WTC11 (cell line): ENCODE results near the gene SLC35E3.

ENCODE experiments used
- RELA ChIP-seq: sonication (generic); formaldehyde crosslinking; IDR thresholded peaks from 2 replicates; pipeline ENCODE4 v1.8.1; 2022; ENCODE audit warnings: missing genetic modification reagents, mild to moderate bottlenecking, borderline replicate concordance
- SMAD4 ChIP-seq: sonication (generic); formaldehyde crosslinking; IDR thresholded peaks from 2 replicates; pipeline ENCODE4 v1.8.0; 2022; ENCODE audit warnings: mild to moderate bottlenecking, missing genetic modification reagents
- SP1 ChIP-seq: sonication (generic); formaldehyde crosslinking; conservative IDR thresholded peaks from 2 replicates; pipeline ENCODE4 v1.8.1; 2022; ENCODE audit warnings: missing genetic modification reagents
- ZNF138 ChIP-seq: sonication (generic); formaldehyde crosslinking; conservative IDR thresholded peaks from 2 replicates; pipeline ENCODE4 v1.8.1; 2022; ENCODE audit warnings: mild to moderate bottlenecking, moderate library complexity, missing genetic modification reagents
- TF ChIP-seq, protein P1 (sequence below): sonication (generic); formaldehyde crosslinking; IDR thresholded peaks from 2 replicates; pipeline ENCODE4 v1.8.1; 2023; ENCODE audit warnings: mild to moderate bottlenecking, missing genetic modification reagents, moderate library complexity
- TF ChIP-seq, protein P2 (sequence below): fragments of 200-600 bp; IDR thresholded peaks from 2 replicates; pipeline ENCODE4 v1.8.0; 2022; ENCODE audit warnings: antibody characterized with exemption
- TF ChIP-seq, protein P3 (sequence below): sonication (generic); formaldehyde crosslinking; IDR thresholded peaks from 2 replicates; pipeline ENCODE4 v1.8.1; 2022; ENCODE audit warnings: low read depth, missing genetic modification reagents, borderline replicate concordance
- TF ChIP-seq, protein P4 (sequence below): sonication (generic); formaldehyde crosslinking; IDR thresholded peaks from 2 replicates; pipeline ENCODE4 v1.8.1; 2023; ENCODE audit warnings: mild to moderate bottlenecking, missing genetic modification reagents, borderline replicate concordance
- TF ChIP-seq, protein P5 (sequence below): sonication (generic); formaldehyde crosslinking; IDR thresholded peaks from 2 replicates; pipeline ENCODE4 v1.8.0; 2022; ENCODE audit warnings: missing genetic modification reagents

DNA sequence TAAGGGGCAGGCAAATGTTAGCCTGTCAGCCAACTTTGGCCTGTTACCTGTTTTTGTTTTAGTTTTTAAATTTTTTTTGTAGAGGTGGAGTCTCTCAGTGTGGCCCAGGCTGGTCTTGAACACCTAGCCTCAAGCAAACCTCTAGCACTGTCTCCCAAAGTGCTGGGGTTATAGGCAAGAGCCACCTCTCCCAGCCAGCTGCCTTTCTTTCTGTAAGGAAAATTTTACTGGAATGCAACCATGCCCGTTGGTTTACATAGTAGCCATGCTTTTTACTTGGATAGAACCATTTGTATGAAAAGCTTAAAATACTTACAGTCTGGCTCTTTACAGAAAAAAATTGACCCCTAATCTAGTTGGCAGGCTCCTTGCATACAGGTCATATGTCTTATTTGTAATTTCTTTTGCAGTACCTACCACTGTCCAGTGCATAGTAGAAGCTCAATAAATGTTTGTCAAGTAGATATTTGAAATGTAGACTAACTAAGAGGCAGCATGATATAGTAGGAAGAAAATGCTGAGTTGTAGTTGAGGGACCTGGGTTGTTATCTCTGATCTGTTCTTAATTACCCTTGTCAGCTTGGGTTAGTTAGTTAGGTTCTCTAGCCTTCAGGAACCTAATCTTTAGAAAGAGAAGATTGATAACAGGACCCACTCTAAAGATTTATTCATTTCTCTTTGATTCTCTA is 66.7 kb downstream of the SLC35E3 start:
- TF ChIP-seq, protein P1, sequence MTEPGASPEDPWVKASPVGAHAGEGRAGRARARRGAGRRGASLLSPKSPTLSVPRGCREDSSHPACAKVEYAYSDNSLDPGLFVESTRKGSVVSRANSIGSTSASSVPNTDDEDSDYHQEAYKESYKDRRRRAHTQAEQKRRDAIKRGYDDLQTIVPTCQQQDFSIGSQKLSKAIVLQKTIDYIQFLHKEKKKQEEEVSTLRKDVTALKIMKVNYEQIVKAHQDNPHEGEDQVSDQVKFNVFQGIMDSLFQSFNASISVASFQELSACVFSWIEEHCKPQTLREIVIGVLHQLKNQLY (CRISPR knock-in tag): no peak
- TF ChIP-seq, protein P2, sequence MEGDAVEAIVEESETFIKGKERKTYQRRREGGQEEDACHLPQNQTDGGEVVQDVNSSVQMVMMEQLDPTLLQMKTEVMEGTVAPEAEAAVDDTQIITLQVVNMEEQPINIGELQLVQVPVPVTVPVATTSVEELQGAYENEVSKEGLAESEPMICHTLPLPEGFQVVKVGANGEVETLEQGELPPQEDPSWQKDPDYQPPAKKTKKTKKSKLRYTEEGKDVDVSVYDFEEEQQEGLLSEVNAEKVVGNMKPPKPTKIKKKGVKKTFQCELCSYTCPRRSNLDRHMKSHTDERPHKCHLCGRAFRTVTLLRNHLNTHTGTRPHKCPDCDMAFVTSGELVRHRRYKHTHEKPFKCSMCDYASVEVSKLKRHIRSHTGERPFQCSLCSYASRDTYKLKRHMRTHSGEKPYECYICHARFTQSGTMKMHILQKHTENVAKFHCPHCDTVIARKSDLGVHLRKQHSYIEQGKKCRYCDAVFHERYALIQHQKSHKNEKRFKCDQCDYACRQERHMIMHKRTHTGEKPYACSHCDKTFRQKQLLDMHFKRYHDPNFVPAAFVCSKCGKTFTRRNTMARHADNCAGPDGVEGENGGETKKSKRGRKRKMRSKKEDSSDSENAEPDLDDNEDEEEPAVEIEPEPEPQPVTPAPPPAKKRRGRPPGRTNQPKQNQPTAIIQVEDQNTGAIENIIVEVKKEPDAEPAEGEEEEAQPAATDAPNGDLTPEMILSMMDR: no peak
- TF ChIP-seq SP1 (CRISPR knock-in tag) (no peak), RELA (CRISPR knock-in tag) (no peak), ZNF138 (no peak), SMAD4 (CRISPR knock-in tag) (no peak)
- TF ChIP-seq, protein P3, sequence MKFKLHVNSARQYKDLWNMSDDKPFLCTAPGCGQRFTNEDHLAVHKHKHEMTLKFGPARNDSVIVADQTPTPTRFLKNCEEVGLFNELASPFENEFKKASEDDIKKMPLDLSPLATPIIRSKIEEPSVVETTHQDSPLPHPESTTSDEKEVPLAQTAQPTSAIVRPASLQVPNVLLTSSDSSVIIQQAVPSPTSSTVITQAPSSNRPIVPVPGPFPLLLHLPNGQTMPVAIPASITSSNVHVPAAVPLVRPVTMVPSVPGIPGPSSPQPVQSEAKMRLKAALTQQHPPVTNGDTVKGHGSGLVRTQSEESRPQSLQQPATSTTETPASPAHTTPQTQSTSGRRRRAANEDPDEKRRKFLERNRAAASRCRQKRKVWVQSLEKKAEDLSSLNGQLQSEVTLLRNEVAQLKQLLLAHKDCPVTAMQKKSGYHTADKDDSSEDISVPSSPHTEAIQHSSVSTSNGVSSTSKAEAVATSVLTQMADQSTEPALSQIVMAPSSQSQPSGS (CRISPR knock-in tag): no peak
- TF ChIP-seq, protein P4, sequence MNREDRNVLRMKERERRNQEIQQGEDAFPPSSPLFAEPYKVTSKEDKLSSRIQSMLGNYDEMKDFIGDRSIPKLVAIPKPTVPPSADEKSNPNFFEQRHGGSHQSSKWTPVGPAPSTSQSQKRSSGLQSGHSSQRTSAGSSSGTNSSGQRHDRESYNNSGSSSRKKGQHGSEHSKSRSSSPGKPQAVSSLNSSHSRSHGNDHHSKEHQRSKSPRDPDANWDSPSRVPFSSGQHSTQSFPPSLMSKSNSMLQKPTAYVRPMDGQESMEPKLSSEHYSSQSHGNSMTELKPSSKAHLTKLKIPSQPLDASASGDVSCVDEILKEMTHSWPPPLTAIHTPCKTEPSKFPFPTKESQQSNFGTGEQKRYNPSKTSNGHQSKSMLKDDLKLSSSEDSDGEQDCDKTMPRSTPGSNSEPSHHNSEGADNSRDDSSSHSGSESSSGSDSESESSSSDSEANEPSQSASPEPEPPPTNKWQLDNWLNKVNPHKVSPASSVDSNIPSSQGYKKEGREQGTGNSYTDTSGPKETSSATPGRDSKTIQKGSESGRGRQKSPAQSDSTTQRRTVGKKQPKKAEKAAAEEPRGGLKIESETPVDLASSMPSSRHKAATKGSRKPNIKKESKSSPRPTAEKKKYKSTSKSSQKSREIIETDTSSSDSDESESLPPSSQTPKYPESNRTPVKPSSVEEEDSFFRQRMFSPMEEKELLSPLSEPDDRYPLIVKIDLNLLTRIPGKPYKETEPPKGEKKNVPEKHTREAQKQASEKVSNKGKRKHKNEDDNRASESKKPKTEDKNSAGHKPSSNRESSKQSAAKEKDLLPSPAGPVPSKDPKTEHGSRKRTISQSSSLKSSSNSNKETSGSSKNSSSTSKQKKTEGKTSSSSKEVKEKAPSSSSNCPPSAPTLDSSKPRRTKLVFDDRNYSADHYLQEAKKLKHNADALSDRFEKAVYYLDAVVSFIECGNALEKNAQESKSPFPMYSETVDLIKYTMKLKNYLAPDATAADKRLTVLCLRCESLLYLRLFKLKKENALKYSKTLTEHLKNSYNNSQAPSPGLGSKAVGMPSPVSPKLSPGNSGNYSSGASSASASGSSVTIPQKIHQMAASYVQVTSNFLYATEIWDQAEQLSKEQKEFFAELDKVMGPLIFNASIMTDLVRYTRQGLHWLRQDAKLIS: no peak
- TF ChIP-seq, protein P5, sequence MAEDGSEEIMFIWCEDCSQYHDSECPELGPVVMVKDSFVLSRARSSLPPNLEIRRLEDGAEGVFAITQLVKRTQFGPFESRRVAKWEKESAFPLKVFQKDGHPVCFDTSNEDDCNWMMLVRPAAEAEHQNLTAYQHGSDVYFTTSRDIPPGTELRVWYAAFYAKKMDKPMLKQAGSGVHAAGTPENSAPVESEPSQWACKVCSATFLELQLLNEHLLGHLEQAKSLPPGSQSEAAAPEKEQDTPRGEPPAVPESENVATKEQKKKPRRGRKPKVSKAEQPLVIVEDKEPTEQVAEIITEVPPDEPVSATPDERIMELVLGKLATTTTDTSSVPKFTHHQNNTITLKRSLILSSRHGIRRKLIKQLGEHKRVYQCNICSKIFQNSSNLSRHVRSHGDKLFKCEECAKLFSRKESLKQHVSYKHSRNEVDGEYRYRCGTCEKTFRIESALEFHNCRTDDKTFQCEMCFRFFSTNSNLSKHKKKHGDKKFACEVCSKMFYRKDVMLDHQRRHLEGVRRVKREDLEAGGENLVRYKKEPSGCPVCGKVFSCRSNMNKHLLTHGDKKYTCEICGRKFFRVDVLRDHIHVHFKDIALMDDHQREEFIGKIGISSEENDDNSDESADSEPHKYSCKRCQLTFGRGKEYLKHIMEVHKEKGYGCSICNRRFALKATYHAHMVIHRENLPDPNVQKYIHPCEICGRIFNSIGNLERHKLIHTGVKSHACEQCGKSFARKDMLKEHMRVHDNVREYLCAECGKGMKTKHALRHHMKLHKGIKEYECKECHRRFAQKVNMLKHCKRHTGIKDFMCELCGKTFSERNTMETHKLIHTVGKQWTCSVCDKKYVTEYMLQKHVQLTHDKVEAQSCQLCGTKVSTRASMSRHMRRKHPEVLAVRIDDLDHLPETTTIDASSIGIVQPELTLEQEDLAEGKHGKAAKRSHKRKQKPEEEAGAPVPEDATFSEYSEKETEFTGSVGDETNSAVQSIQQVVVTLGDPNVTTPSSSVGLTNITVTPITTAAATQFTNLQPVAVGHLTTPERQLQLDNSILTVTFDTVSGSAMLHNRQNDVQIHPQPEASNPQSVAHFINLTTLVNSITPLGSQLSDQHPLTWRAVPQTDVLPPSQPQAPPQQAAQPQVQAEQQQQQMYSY (CRISPR knock-in tag): no peak
